ENCODE measurements around the gene OLFML2A.

The OLFML2A gene

DNA sequence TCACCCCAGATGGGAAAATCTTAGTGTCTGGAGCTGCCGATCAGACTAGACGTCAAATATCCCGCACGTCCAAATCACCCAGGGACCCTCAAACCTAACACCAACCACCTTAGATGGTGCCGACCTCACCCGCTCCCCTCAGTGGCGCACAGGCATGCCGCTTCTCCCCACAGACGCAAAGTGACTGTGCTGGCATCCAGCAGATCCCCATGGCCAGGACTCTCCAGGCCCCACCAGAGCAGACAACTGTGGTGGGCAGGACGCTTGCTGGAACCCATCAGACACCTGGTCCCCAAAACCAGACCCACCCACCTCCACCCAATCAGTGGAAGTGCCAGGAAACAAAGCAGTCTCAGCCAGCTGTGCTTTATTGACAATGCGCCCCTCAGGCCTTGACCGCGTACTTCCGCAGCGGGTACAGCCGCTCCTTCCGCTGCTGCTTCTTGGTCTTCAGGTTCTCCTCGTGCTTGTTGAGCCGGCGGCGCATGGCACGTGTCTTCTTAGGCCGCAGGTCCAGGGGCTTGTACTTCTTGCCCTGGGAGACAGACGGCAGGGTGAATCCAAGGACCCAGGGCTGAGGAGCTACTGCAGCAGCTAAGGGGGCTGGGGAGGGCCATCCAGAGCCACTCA lies 80.7 kb downstream of the OLFML2A start:
- DNase-seq: no peak

DNA sequence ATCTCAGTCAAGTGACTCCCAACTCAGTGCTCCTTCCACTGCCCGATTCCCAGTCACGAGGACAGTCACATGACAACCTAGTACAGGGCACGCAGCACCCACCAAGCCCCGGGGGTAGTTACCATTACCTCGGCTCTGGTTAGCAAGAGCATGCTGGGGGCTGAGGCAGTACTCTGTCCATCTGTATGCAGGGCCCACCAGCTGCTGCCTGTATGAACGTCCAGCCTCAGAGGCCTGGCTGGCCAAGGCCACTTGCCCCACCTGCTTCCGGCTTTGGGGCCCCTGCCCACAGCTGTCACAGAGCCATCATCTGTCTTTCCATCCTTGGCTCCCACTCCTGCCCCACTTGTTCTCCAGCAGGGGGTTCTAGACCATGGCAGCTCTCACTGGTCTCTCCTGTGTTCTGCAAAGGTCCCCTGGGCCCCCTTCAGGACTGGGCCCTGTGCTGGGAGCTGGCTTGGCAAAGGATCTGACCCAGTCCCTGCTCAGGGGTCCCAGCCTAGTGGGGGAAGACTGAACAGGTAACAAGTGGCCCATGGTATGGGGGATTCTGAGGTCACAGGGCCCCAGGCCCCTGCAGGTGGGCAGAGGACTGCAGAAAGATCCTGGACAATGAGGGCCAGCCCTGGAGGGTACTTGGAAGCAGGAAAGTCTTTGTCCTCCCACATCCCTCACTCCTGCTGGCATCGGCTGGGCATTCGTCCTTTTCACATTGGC lies 81.6 kb downstream of the OLFML2A start:
- DNase-seq: no peak

GRCh38 chr9:124859803-124860581 lies 83.1 kb downstream of the OLFML2A start:
- DNase-seq: no peak

GRCh38 chr9:124860582-124861341 lies 83.8 kb downstream of the OLFML2A start:
- DNase-seq: no peak

DNA sequence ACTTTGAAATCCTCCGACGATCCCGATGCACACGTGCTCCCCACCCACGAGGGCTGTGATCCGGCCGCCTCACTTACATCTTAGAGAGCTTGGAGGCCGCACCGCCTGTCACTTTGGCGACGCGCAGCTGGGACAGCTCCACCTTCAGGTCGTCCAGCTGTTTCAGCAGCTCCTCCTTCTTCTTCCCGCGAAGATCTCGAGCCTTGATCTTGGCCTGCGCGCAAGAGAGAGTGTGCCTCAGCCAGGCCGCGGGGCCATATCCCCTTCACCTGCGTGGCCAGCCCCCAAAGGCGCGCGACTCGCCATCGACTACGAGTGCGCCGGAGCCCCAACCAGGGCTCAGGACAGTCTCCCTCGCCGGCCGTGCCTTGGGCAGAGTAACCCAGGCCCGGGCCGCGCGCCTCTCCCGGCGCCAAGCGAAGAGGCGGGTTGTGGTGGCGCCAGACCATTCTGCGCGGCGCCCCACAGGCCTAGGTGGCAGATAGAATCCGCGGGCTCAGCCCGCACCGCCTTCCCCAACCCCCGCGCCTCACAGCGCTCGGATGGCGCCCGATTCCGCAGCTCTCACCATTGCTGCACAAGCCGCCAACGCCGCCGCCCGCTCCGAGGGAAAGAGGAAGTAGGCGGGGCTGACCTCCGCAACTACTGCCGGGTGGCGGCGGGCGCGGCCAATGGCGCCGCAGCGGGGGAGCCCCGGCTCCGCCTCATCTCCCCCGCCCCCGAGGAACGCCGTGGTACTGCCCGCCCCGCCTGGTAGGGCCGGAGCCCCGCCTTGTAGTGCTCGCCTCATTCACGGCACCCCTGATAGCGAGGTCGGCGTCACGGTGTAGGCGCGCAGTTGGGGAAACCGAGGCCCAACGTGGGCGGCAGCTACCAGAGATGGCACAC lies 84.7 kb downstream of the OLFML2A start, which contains the start of the genes ARPC5L and RPL35:
TSS of gene ARPC5L (plus strand) at position 789 of the 888 bp plus-strand sequence. CDS start 7,161 bp downstream, outside the sequence.
TSS of gene RPL35 (minus strand) at position 616 of the 888 bp plus-strand sequence. CDS start at position 571, 45 bp downstream.
- peak; percentile 97 for DNase-seq

DNA sequence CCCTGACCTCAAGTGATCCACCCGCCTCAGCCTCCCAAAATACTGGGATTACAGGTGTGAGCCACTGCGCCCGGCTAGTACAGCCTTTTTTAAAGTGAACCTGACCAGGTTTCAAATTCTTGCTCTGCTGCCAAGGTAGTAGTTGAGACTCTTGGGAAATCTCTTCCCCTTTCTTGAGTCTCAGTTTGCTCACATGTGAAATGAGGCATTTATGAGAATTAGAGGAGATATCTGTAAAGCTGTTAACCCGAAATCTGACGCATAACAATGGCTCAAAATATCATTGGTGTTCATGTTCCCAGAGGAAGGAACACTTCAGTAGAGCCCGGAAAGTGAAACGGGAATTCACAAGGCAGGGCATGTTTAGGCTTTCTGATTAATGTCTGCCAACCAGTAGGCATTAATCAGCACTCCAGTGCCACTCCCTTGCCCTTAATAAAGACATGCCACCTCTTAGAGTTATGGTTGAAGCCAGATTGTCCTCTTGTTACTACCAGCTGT lies 86.5 kb downstream of the OLFML2A start:
- no peak for DNase-seq
